Testis (tissue), 3 donors: Measurements from ENCODE around the gene NOC4L. TPM values are rescaled to one million over a fixed set of nuclear protein-coding genes. Genes with fewer than 3 reads are reported as not detected.

Source experiments
- DNase-seq: peaks from one replicate; pipeline ENCODE4 v3.0.0-alpha.2; 2019
- H3K27ac ChIP-seq, 2 donors: fragments of 200-600 bp; sonication (generic); one replicate each; pipeline ENCODE4 v1.5.1; 2019
- H3K27me3 ChIP-seq: fragments of 200-600 bp; sonication (generic); one replicate; pipeline ENCODE4 v1.5.1; 2019
- H3K36me3 ChIP-seq: fragments of 200-600 bp; sonication (generic); one replicate; pipeline ENCODE4 v1.5.1; 2017; ENCODE audit warnings: low read depth; ENCODE audit errors: missing control alignments
- H3K4me1 ChIP-seq: fragments of 200-600 bp; sonication (generic); one replicate; pipeline ENCODE4 v1.5.1; 2019
- H3K4me3 ChIP-seq, 2 donors: fragments of 200-600 bp; sonication (generic); one replicate each; pipeline ENCODE4 v1.5.1; 2017 to 2019
- H3K9me3 ChIP-seq: fragments of 200-600 bp; sonication (generic); one replicate; pipeline ENCODE4 v1.5.1; 2017
- CTCF ChIP-seq, 3 experiments: fragments of 450-650 bp in 2 of 3; fragments of 200-600 bp in 1 of 3; sonication (generic) in 1 of 3; IDR thresholded peaks; one replicate each; pipeline ENCODE4 v1.5.1; 2016 to 2019; ENCODE audit warnings: antibody characterized with exemption in 3 of 3, mild to moderate bottlenecking in 2 of 3, moderate library complexity in 1 of 3
- POLR2A ChIP-seq: fragments of 450-650 bp; IDR thresholded peaks from one replicate; pipeline ENCODE4 v1.6.1; 2017; ENCODE audit warnings: antibody characterized with exemption, mild to moderate bottlenecking, moderate library complexity
- WGBS, 2 donors: methylation state at CpG; one replicate each; pipeline ENCODE4 v1.1.5; 2018; 5-methylcytosine and 5-hydroxymethylcytosine counted together
- intact Hi-C: fragments of 100-400 bp; cut with DNase I; formaldehyde crosslinking; loops from one replicate; pipeline ENCODE4 v1.15.1; 2023; ENCODE audit warnings: low total_unique reads
- polyA plus RNA-seq: library from polyadenylated mRNA; stranded (reverse); fragments of 350-450 nt; fragmentation: Illumina TruSeq; extraction: RNeasy Lipid Tissue Mini Kit (QIAGEN cat#74804); gene quantifications from one replicate; pipeline ENCODE4 v1.2.3, GENCODE V29; 2014; ENCODE audit warnings: low read depth, low replicate concordance; ENCODE audit not compliant: insufficient read depth
- total RNA-seq, 2 donors: library from RNA; depleted of rRNA; stranded (reverse); fragments of >200 nt; gene quantifications; one replicate each; pipeline ENCODE4 v1.2.3, GENCODE V29; 2016

Gene NOC4L
- total and polyA plus RNA-seq, 3 donors from 2014 or later = 64.4 to 67.2 (median 65.2) TPM

- no peaks in the 10 kb centered on the region for H3K27me3 ChIP-seq
- H3K4me3 ChIP-seq = no peak overlapping the region
- no peaks in the 10 kb centered on the region for H3K9me3 ChIP-seq
- H3K36me3 ChIP-seq = no peaks in the 10 kb centered on the region
- 83 to 88% methylated on average over 7 to 33 of the region's 33 CpGs for WGBS, 2 donors
- H3K4me1 ChIP-seq = no peaks in the 10 kb centered on the region
- intact Hi-C loops = no loop called here
- TF ChIP-seq CTCF (IDR thresholded peaks at IDR 0.05) = no peak
- no peak for TF ChIP-seq POLR2A
- DNase-seq = no peak
- H3K27ac ChIP-seq = no peak overlapping the region
These were observed 26.5 kb downstream of the NOC4L start for GRCh38 chr12:132170637-132171292.

GRCh38 chr12:132171293-132171967 is 27.2 kb downstream of the NOC4L start:
- Histone ChIP-seq H3K9me3 (no peaks in the 10 kb centered on the region), H3K4me1 (no peaks in the 10 kb centered on the region), H3K36me3 (no peaks in the 10 kb centered on the region), H3K27ac (no peak overlapping the region), H3K27me3 (no peaks in the 10 kb centered on the region), H3K4me3 (no peak overlapping the region)
- intact Hi-C loops = no loop called here
- no peak for TF ChIP-seq CTCF (IDR thresholded peaks at IDR 0.05)
- WGBS, 2 donors = 73 to 77% methylated on average over 16 to 24 of the region's 24 CpGs
- DNase-seq = no peak

- Histone ChIP-seq H3K36me3 (no peaks in the 10 kb centered on the region), H3K9me3 (no peaks in the 10 kb centered on the region), H3K27me3 (no peaks in the 10 kb centered on the region), H3K4me3 (no peak overlapping the region), H3K4me1 (no peaks in the 10 kb centered on the region), H3K27ac (no peak overlapping the region)
- intact Hi-C loops = no loop called here
- no peak for TF ChIP-seq CTCF (IDR thresholded peaks at IDR 0.05)
- no peak for TF ChIP-seq POLR2A
- DNase-seq = no peak
- 89 to 90% methylated on average over 2 to 28 of the region's 28 CpGs for WGBS, 2 donors
These were observed 27.8 kb downstream of the NOC4L start for GRCh38 chr12:132171968-132172521.

- DNase-seq = no peak
- no peak overlapping the region for H3K4me3 ChIP-seq
- 59 to 73% methylated on average over 15 of the region's 15 CpGs for WGBS, 2 donors
These were observed 28.4 kb downstream of the NOC4L start for GRCh38 chr12:132172619-132173018.

More at GRCh38 chr12:132172619-132173018, 28.4 kb downstream of the NOC4L start:
- intact Hi-C loops = no loop called here
- no peaks in the 10 kb centered on the region for H3K4me1 ChIP-seq
- no peaks in the 10 kb centered on the region for H3K36me3 ChIP-seq
- H3K27me3 ChIP-seq = no peaks in the 10 kb centered on the region
- no peak overlapping the region for H3K27ac ChIP-seq
- TF ChIP-seq POLR2A (no peak), CTCF (IDR thresholded peaks at IDR 0.05) (no peak)
- no peaks in the 10 kb centered on the region for H3K9me3 ChIP-seq
